A673 (cell line): ENCODE results near the gene SMARCD3. TPM values are rescaled to one million over a fixed set of nuclear protein-coding genes. Genes with fewer than 3 reads are reported as not detected.

Source experiments
- BruUV-seq: library from RNA; stranded (reverse); fragments of 400-500 nt; replicated peaks from 2 replicates; lab custom pipeline; 2021; lab: Mats Ljungman, UMichigan
- CTCF ChIA-PET: fragments of 300-600 bp; sonication (Branson Sonifier 250); formaldehyde crosslinking; loops from one replicate; lab custom pipeline; 2022; ENCODE audit warnings: antibody characterized with exemption; lab: Charles Lee
- POLR2A ChIA-PET: fragments of 300-600 bp; sonication (Branson Sonifier 250); formaldehyde crosslinking; loops from one replicate; lab custom pipeline; 2022; ENCODE audit warnings: antibody characterized with exemption; ENCODE audit not compliant: low non-redundant PET; lab: Charles Lee
- DNase-seq: peaks from one replicate; pipeline ENCODE4 v3.0.0-alpha.2; 2015; ENCODE audit warnings: low spot score
- H3K27ac ChIP-seq: fragments of 200-600 bp; sonication (generic); 2 replicates; pipeline ENCODE4 v1.5.1; 2016; ENCODE audit warnings: mixed run types, low read depth, mild to moderate bottlenecking, mixed read lengths, antibody characterized with exemption, low read length; ENCODE audit not compliant: poor library complexity, severe bottlenecking
- H3K27me3 ChIP-seq: fragments of 200-600 bp; sonication (generic); replicated peaks from 2 replicates; pipeline ENCODE4 v1.6.1; 2017; ENCODE audit warnings: mixed run types, low read depth, mild to moderate bottlenecking, mixed read lengths, antibody characterized with exemption, low read length; ENCODE audit not compliant: insufficient read depth, poor library complexity
- H3K36me3 ChIP-seq: fragments of 200-600 bp; sonication (generic); 2 replicates; pipeline ENCODE4 v1.6.1; 2016; ENCODE audit warnings: mixed run types, mild to moderate bottlenecking, mixed read lengths, antibody characterized with exemption, low read length; ENCODE audit not compliant: insufficient read depth, poor library complexity, severe bottlenecking
- H3K4me1 ChIP-seq: fragments of 200-600 bp; sonication (generic); 2 replicates; pipeline ENCODE4 v1.6.1; 2017; ENCODE audit warnings: mixed run types, mild to moderate bottlenecking, mixed read lengths, antibody characterized with exemption, low read length; ENCODE audit not compliant: insufficient read depth, poor library complexity, severe bottlenecking
- H3K4me3 ChIP-seq: fragments of 200-600 bp; sonication (generic); 2 replicates; pipeline ENCODE4 v1.5.1; 2016; ENCODE audit warnings: low read depth, mixed run types, mild to moderate bottlenecking, mixed read lengths, low read length; ENCODE audit not compliant: poor library complexity, severe bottlenecking
- H3K9me3 ChIP-seq: fragments of 200-600 bp; sonication (generic); 2 replicates; pipeline ENCODE4 v1.6.1; 2016; ENCODE audit warnings: mixed run types, low read depth, mild to moderate bottlenecking, mixed read lengths, antibody characterized with exemption, low read length; ENCODE audit not compliant: poor library complexity, severe bottlenecking
- CTCF ChIP-seq: fragments of 300-800, 200-600 bp; sonication (generic); conservative IDR thresholded peaks from 2 replicates; pipeline ENCODE4 v1.5.1; 2017; ENCODE audit warnings: low read depth, mild to moderate bottlenecking, antibody characterized with exemption, low read length, moderate library complexity, mixed read lengths
- EZH2 ChIP-seq: fragments of 200-600 bp; sonication (generic); IDR thresholded peaks from 2 replicates; pipeline ENCODE4 v1.6.1; 2017; ENCODE audit warnings: borderline replicate concordance, low read depth, mild to moderate bottlenecking, mixed read lengths, antibody characterized with exemption, low read length; ENCODE audit not compliant: poor library complexity, severe bottlenecking
- intact Hi-C: fragments of 100-400 bp; cut with micrococcal nuclease; formaldehyde crosslinking; loops from one replicate; pipeline ENCODE4 v1.10.0; 2022; ENCODE audit not compliant: unreplicated experiment
- total RNA-seq: library from RNA; stranded (reverse); gene quantifications from 2 replicates; pipeline ENCODE4 v1.2.3, GENCODE V29; 2021

SMARCD3 gene
- total RNA-seq, 1 experiment from 2014 or later: 44.8 TPM

GRCh38 chr7:151239837-151240459, 8.5 kb downstream of the SMARCD3 start:
- Histone ChIP-seq H3K4me3 (no peak overlapping the region), H3K27ac (no peak overlapping the region), H3K27me3 (no peaks in the 10 kb centered on the region), H3K4me1 (peaks cover 17% of the 10 kb centered on the region), H3K9me3 (no peaks in the 10 kb centered on the region), H3K36me3 (peaks cover 63% of the 10 kb centered on the region)
- ChIA-PET CTCF (interaction anchor here (0.7 kb wide), 1 partner anchor 1313 kb away, joined by 6 read pairs; no protein-coding TSS in a partner anchor), POLR2A (no interaction called here)
- no TSS peak for BruUV-seq
- intact Hi-C loops: no loop called here
- DNase-seq: no peak
- TF ChIP-seq CTCF (no peak), EZH2 (no peak)

- Histone ChIP-seq H3K4me1 (peaks cover 11% of the 10 kb centered on the region), H3K27me3 (no peaks in the 10 kb centered on the region), H3K27ac (no peak overlapping the region), H3K9me3 (no peaks in the 10 kb centered on the region), H3K36me3 (peaks cover 65% of the 10 kb centered on the region), H3K4me3 (no peak overlapping the region)
- no peak for DNase-seq
- ChIA-PET CTCF (no interaction called here), POLR2A (no interaction called here)
- TF ChIP-seq CTCF: no peak
- no peak for TF ChIP-seq EZH2
- intact Hi-C loops: no loop called here
- no TSS peak for BruUV-seq
Observed at GRCh38 chr7:151238924-151239836, 9.3 kb downstream of the SMARCD3 start.

- no peaks in the 10 kb centered on the region for H3K27me3 ChIP-seq
- H3K4me1 ChIP-seq: peaks cover 8% of the 10 kb centered on the region
- ChIA-PET CTCF (no interaction called here), POLR2A (no interaction called here)
- no peak overlapping the region for H3K27ac ChIP-seq
- DNase-seq: no peak
- intact Hi-C loops: no loop called here
- no TSS peak for BruUV-seq
- peaks cover 65% of the 10 kb centered on the region for H3K36me3 ChIP-seq
- no peak overlapping the region for H3K4me3 ChIP-seq
- no peak for TF ChIP-seq CTCF
- TF ChIP-seq EZH2: no peak
- no peaks in the 10 kb centered on the region for H3K9me3 ChIP-seq
Observed at GRCh38 chr7:151238190-151238810, 10.2 kb downstream of the SMARCD3 start.
